Stimulated activated CD4-positive, alpha-beta T cell treated with anti-CD3 and anti-CD28 coated beads, Interleukin-4, amount 100 ng/mL, for 48 hours (primary cell): Measurements from ENCODE around the gene KATNA1.
"Not testable (repeated sequence)": the region's sequence is repeated elsewhere in the genome, so short reads cannot be mapped to it uniquely, and the experiment has no call there.

Experiments used
- DNase-seq, 2 donors: peaks; one replicate each; pipeline ENCODE4 v3.0.0-alpha.2; 2020; ENCODE audit warnings: low read depth in 2 of 2

The KATNA1 gene

GRCh38 chr6:149648148-149649145 lies at the start of gene KATNA1:
Gene KATNA1, minus strand, starts transcription at chr6:149648714. Its CDS starts 10,167 bp downstream, at chr6:149638547.
- DNase-seq: peak; percentile 83 to 84

- DNase-seq: no peak
These were observed 49.7 kb upstream of the KATNA1 start for GRCh38 chr6:149698175-149698574.

- DNase-seq: no peak
These were observed 48.4 kb upstream of the KATNA1 start for GRCh38 chr6:149696901-149697300.

- no peak for DNase-seq
These were observed 46.4 kb upstream of the KATNA1 start for GRCh38 chr6:149694921-149695320.

- DNase-seq: no peak
These were observed 42.7 kb upstream of the KATNA1 start for GRCh38 chr6:149691201-149691600.

GRCh38 chr6:149686230-149686629 lies 37.7 kb upstream of the KATNA1 start:
- DNase-seq: no peak

- no peak for DNase-seq
These were observed 34.8 kb upstream of the KATNA1 start for GRCh38 chr6:149683256-149683859.

GRCh38 chr6:149681845-149682244 lies 33.3 kb upstream of the KATNA1 start:
- DNase-seq: not testable (repeated sequence)

GRCh38 chr6:149681209-149681608 lies 32.7 kb upstream of the KATNA1 start:
- no peak for DNase-seq

- DNase-seq: no peak
These were observed 32.0 kb upstream of the KATNA1 start for GRCh38 chr6:149680503-149680902.

GRCh38 chr6:149672265-149672664 lies 23.8 kb upstream of the KATNA1 start:
- DNase-seq: not testable (repeated sequence)

GRCh38 chr6:149660028-149660427 lies 11.5 kb upstream of the KATNA1 start:
- DNase-seq: no peak

- DNase-seq: no peak
These were observed 8.9 kb upstream of the KATNA1 start for GRCh38 chr6:149657441-149657840.

- no peak for DNase-seq
These were observed 2.5 kb upstream of the KATNA1 start for GRCh38 chr6:149651056-149651455.

GRCh38 chr6:149646599-149646998 lies 1.9 kb downstream of the KATNA1 start:
- no peak for DNase-seq

- DNase-seq: no peak
These were observed 5.5 kb downstream of the KATNA1 start for GRCh38 chr6:149642829-149643580.

- DNase-seq: no peak
These were observed 12.4 kb downstream of the KATNA1 start for GRCh38 chr6:149636124-149636523.

- no peak for DNase-seq
These were observed 14.2 kb downstream of the KATNA1 start for GRCh38 chr6:149634315-149634714.

GRCh38 chr6:149628875-149629510 lies 19.5 kb downstream of the KATNA1 start:
- DNase-seq: no peak

GRCh38 chr6:149627672-149628071 lies 20.8 kb downstream of the KATNA1 start:
- DNase-seq: no peak

GRCh38 chr6:149615805-149616204 lies 32.7 kb downstream of the KATNA1 start:
- DNase-seq: no peak

GRCh38 chr6:149614337-149614736 lies 34.2 kb downstream of the KATNA1 start:
- DNase-seq: no peak
